HEK293 (cell line): ENCODE results near the gene KLHDC10.
A peak's percentile ranks its signal among the peaks of the same experiment; 100 is the strongest.

Experiments
- CTCF ChIA-PET: fragments of 350-600 bp; formaldehyde crosslinking; extraction: SDS; loops from one replicate; lab custom pipeline; 2021; ENCODE audit warnings: antibody characterized with exemption; lab: Yijun Ruan, JAX
- POLR2A ChIA-PET: fragments of 300-600 bp; formaldehyde crosslinking; extraction: SDS; loops from one replicate; lab custom pipeline; 2020; ENCODE audit warnings: antibody characterized with exemption, inconsistent platforms; lab: Yijun Ruan, JAX
- H3K27ac ChIP-seq: fragments of 200-500 bp; sonication (Bioruptor generic); 2 replicates; pipeline ENCODE4 v1.5.1; 2014; ENCODE audit warnings: low read depth, low read length, control low read depth, inconsistent platforms; ENCODE audit errors: extremely low read depth
- H3K36me3 ChIP-seq, 2 experiments: fragments of 200-500 bp in 1 of 2; sonication (Bioruptor generic) in 1 of 2; 1 replicate in 1 of 2; 2 replicates in 1 of 2; pipeline ENCODE4 v1.5.1; 2014 to 2017; ENCODE audit warnings: inconsistent platforms in 2 of 2, low read length in 2 of 2; ENCODE audit not compliant: control insufficient read depth in 2 of 2, insufficient read depth in 1 of 2
- H3K4me1 ChIP-seq: fragments of 200-500 bp; sonication (Bioruptor generic); 2 replicates; pipeline ENCODE4 v1.5.1; 2014; ENCODE audit warnings: mild to moderate bottlenecking, low read length, inconsistent platforms; ENCODE audit not compliant: control insufficient read depth, insufficient read depth
- H3K4me3 ChIP-seq: 2 replicates; pipeline ENCODE4 v1.5.1; 2011; ENCODE audit warnings: low read depth, mild to moderate bottlenecking, control low read depth, low read length, moderate library complexity
- H3K9me3 ChIP-seq: fragments of 200-500 bp; sonication (Bioruptor generic); 2 replicates; pipeline ENCODE4 v1.5.1; 2014; ENCODE audit warnings: low read depth, low read length, inconsistent platforms; ENCODE audit not compliant: control insufficient read depth, insufficient read depth
- GLI4 ChIP-seq: fragments of 450-650 bp; formaldehyde crosslinking; IDR thresholded peaks from 2 replicates; pipeline ENCODE4 v1.5.1; 2016; ENCODE audit warnings: missing biosample characterization, missing genetic modification characterization
- IKZF3 ChIP-seq: fragments of 450-650 bp; IDR thresholded peaks from 2 replicates; pipeline ENCODE4 v1.5.0; 2018; ENCODE audit warnings: missing biosample characterization, mild to moderate bottlenecking, missing genetic modification characterization, moderate library complexity
- OVOL3 ChIP-seq: fragments of 450-650 bp; formaldehyde crosslinking; IDR thresholded peaks from 2 replicates; pipeline ENCODE4 v1.5.1; 2016; ENCODE audit warnings: missing biosample characterization, missing genetic modification characterization
- SCRT2 ChIP-seq: fragments of 450-650 bp; formaldehyde crosslinking; IDR thresholded peaks from 2 replicates; pipeline ENCODE4 v1.5.1; 2016; ENCODE audit warnings: missing biosample characterization, missing genetic modification characterization
- ZNF138 ChIP-seq: fragments of 450-650 bp; formaldehyde crosslinking; IDR thresholded peaks from 2 replicates; pipeline ENCODE4 v1.5.1; 2016; ENCODE audit warnings: missing biosample characterization, missing genetic modification characterization, borderline replicate concordance
- ZNF146 ChIP-seq: fragments of 450-650 bp; formaldehyde crosslinking; IDR thresholded peaks from 2 replicates; pipeline ENCODE4 v1.5.1; 2016; ENCODE audit warnings: missing biosample characterization, missing genetic modification characterization
- ZNF157 ChIP-seq: fragments of 450-650 bp; formaldehyde crosslinking; IDR thresholded peaks from 2 replicates; pipeline ENCODE4 v1.5.1; 2016; ENCODE audit warnings: missing biosample characterization, missing genetic modification characterization
- ZNF311 ChIP-seq: fragments of 450-650 bp; formaldehyde crosslinking; IDR thresholded peaks from 2 replicates; pipeline ENCODE4 v1.5.1; 2017; ENCODE audit warnings: missing biosample characterization, missing genetic modification characterization, borderline replicate concordance
- ZNF404 ChIP-seq: fragments of 450-650 bp; formaldehyde crosslinking; IDR thresholded peaks from 2 replicates; pipeline ENCODE4 v1.5.1; 2017; ENCODE audit warnings: missing biosample characterization, missing genetic modification characterization
- ZNF416 ChIP-seq: fragments of 450-650 bp; formaldehyde crosslinking; IDR thresholded peaks from 2 replicates; pipeline ENCODE4 v1.5.1; 2016; ENCODE audit warnings: missing biosample characterization, missing genetic modification characterization
- ZNF473 ChIP-seq: fragments of 450-650 bp; formaldehyde crosslinking; IDR thresholded peaks from 2 replicates; pipeline ENCODE4 v1.5.1; 2017; ENCODE audit warnings: missing biosample characterization, missing genetic modification characterization
- ZNF785 ChIP-seq: fragments of 450-650 bp; formaldehyde crosslinking; IDR thresholded peaks from 2 replicates; pipeline ENCODE4 v1.5.1; 2016; ENCODE audit warnings: missing biosample characterization, missing genetic modification characterization
- ZSCAN30 ChIP-seq: fragments of 450-650 bp; IDR thresholded peaks from 2 replicates; pipeline ENCODE4 v1.5.1; 2018; ENCODE audit warnings: missing biosample characterization, mild to moderate bottlenecking, missing genetic modification characterization, moderate library complexity
- TF ChIP-seq, protein P1 (sequence below): fragments of 450-650 bp; formaldehyde crosslinking; IDR thresholded peaks from 2 replicates; pipeline ENCODE4 v1.5.1; 2016; ENCODE audit warnings: missing biosample characterization, missing genetic modification characterization
- TF ChIP-seq, protein P2 (sequence below): fragments of 450-650 bp; formaldehyde crosslinking; IDR thresholded peaks from 2 replicates; pipeline ENCODE4 v1.5.1; 2017; ENCODE audit warnings: missing biosample characterization, missing genetic modification characterization
- TF ChIP-seq, protein P3 (sequence below): fragments of 450-650 bp; formaldehyde crosslinking; IDR thresholded peaks from 2 replicates; pipeline ENCODE4 v1.5.1; 2016; ENCODE audit warnings: missing biosample characterization, missing genetic modification characterization

KLHDC10 gene

DNA sequence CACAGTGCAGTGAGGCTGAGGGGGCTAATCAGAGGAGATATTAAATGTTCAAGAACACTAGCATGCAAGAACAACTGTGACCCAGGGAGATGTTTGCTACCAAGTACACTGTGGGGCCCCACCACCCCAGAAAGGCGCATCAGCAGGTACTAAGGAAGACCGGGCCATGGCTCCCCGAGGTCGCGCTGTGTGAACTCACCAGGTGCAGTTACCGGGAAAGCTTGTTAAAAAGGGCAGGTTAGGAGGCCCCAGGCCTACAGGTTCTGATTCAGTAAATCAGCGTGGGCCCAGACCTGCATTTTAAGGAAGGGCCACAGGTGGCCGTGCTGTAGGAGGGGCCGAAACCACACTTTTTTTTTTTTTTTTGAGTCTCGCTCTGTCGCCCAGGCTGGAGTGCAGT lies 80.3 kb downstream of the KLHDC10 start:
- ChIA-PET POLR2A (no interaction called here), CTCF (interaction anchor here (0.7 kb wide), 1 partner anchor 107 kb away, joined by 3 read pairs; no protein-coding TSS in a partner anchor)
- Histone ChIP-seq H3K4me1 (no peaks in the 10 kb centered on the region), H3K4me3 (no peak overlapping the region), H3K36me3 (no peaks in the 10 kb centered on the region), H3K9me3 (no peaks in the 10 kb centered on the region), H3K27ac (no peak overlapping the region)
- TF ChIP-seq IKZF3 (tag by site-specific recombination) (no peak), SCRT2 (tag by site-specific recombination) (peak; percentile 44)

DNA sequence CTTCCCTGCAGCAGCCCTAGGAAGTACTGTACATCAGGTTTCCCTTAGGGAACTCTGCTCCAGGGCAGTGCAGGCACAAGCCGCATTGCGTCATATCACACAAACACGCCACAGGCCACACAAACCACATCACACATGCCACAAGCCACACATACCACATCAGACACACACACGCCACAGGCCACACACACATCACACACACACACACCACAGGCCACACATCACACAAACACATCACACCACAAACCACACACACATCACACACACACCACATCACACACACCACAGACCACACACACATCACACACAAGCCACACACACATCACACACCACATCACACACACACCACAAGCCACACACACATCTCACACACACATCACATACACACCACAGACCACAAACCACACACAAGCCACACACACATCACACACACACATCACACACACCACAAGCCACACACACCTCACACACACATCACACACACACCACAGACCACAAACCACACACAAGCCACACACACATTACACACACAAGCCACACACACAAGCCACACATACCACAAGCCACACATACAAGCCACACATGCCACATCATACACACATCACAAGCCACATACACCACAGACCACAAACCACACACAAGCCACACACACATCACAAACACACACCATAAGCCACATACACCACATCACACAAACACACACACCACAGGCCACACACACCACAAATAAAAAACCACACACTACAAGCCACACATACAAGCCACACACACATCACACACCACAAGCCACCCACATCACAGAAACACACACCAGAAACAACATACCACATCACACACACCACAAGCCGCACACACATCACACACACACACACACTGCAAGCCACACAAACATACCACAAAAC lies 81.5 kb downstream of the KLHDC10 start:
- Histone ChIP-seq H3K9me3 (no peaks in the 10 kb centered on the region), H3K27ac (no peak overlapping the region), H3K4me1 (no peaks in the 10 kb centered on the region), H3K4me3 (no peak overlapping the region), H3K36me3 (no peaks in the 10 kb centered on the region)
- ChIA-PET CTCF (no interaction called here), POLR2A (no interaction called here)
- TF ChIP-seq ZNF311 (tag by site-specific recombination) = 0 out of 2 replicates have a peak, but pooled peaks have one; percentile 67
- no peak for TF ChIP-seq OVOL3 (tag by site-specific recombination)
- TF ChIP-seq ZNF157 (tag by site-specific recombination) = peak; percentile 39; the same call in 1 of the 2 replicates
- TF ChIP-seq GLI4 (tag by site-specific recombination) = peak; percentile 66; the same call in 1 of the 2 replicates
- TF ChIP-seq ZNF785 (tag by site-specific recombination) = 0 out of 2 replicates have a peak, but pooled peaks have one; percentile 42
- TF ChIP-seq ZNF416 = no peak
- TF ChIP-seq ZSCAN30 (tag by site-specific recombination) = no peak
- TF ChIP-seq ZNF138 (tag by site-specific recombination) = no peak
- TF ChIP-seq, protein P1, sequence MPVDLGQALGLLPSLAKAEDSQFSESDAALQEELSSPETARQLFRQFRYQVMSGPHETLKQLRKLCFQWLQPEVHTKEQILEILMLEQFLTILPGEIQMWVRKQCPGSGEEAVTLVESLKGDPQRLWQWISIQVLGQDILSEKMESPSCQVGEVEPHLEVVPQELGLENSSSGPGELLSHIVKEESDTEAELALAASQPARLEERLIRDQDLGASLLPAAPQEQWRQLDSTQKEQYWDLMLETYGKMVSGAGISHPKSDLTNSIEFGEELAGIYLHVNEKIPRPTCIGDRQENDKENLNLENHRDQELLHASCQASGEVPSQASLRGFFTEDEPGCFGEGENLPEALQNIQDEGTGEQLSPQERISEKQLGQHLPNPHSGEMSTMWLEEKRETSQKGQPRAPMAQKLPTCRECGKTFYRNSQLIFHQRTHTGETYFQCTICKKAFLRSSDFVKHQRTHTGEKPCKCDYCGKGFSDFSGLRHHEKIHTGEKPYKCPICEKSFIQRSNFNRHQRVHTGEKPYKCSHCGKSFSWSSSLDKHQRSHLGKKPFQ (tag by site-specific recombination) = 0 out of 2 replicates have a peak, but pooled peaks have one; percentile 24
- no peak for TF ChIP-seq ZNF146
- peak; percentile 39; the same call in 1 of the 2 replicates for TF ChIP-seq ZNF473 (tag by site-specific recombination)
- TF ChIP-seq, protein P2, sequence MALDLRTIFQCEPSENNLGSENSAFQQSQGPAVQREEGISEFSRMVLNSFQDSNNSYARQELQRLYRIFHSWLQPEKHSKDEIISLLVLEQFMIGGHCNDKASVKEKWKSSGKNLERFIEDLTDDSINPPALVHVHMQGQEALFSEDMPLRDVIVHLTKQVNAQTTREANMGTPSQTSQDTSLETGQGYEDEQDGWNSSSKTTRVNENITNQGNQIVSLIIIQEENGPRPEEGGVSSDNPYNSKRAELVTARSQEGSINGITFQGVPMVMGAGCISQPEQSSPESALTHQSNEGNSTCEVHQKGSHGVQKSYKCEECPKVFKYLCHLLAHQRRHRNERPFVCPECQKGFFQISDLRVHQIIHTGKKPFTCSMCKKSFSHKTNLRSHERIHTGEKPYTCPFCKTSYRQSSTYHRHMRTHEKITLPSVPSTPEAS (tag by site-specific recombination) = peak; percentile 60
- no peak for TF ChIP-seq ZNF404 (tag by site-specific recombination)
- TF ChIP-seq, protein P3, sequence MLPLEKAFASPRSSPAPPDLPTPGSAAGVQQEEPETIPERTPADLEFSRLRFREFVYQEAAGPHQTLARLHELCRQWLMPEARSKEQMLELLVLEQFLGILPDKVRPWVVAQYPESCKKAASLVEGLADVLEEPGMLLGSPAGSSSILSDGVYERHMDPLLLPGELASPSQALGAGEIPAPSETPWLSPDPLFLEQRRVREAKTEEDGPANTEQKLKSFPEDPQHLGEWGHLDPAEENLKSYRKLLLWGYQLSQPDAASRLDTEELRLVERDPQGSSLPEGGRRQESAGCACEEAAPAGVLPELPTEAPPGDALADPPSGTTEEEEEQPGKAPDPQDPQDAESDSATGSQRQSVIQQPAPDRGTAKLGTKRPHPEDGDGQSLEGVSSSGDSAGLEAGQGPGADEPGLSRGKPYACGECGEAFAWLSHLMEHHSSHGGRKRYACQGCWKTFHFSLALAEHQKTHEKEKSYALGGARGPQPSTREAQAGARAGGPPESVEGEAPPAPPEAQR (tag by site-specific recombination) = 0 out of 2 replicates have a peak, but pooled peaks have one; percentile 10
